Liver (tissue), 9 donors: ENCODE measurements around the gene LPAR1. TPM values are rescaled to one million over a fixed set of nuclear protein-coding genes. Genes with fewer than 3 reads are reported as not detected.

Experiments used
- DNase-seq: peaks from one replicate; pipeline ENCODE4 v3.0.0-alpha.2; 2017; ENCODE audit warnings: low spot score
- H3K27ac ChIP-seq, 2 donors: one replicate each; pipeline ENCODE4 v1.7.0; 2013; ENCODE audit warnings: inconsistent platforms in 2 of 2, low read length in 2 of 2, control low read depth in 1 of 2, low read depth in 1 of 2, mild to moderate bottlenecking in 1 of 2
- H3K27me3 ChIP-seq, 4 donors: one replicate each; pipeline versions ENCODE4 v1.6.1 to v1.7.0; 2013; ENCODE audit warnings: low read length in 3 of 4, inconsistent platforms in 1 of 4, mild to moderate bottlenecking in 1 of 4, moderate library complexity in 1 of 4; ENCODE audit not compliant: control insufficient read depth in 4 of 4, insufficient read depth in 4 of 4
- H3K36me3 ChIP-seq, 4 donors: one replicate each; pipeline versions ENCODE4 v1.6.1 to v1.7.0; 2013; ENCODE audit warnings: low read length in 3 of 4, mild to moderate bottlenecking in 3 of 4, low read depth in 1 of 4, moderate library complexity in 1 of 4; ENCODE audit not compliant: control insufficient read depth in 4 of 4, insufficient read depth in 3 of 4
- H3K4me1 ChIP-seq, 4 donors: one replicate each; pipeline versions ENCODE4 v1.6.1 to v1.7.0; 2013; ENCODE audit warnings: low read length in 3 of 4, mild to moderate bottlenecking in 3 of 4, moderate library complexity in 1 of 4; ENCODE audit not compliant: control insufficient read depth in 4 of 4, insufficient read depth in 4 of 4
- H3K4me3 ChIP-seq, 3 donors: one replicate each; pipeline versions ENCODE4 v1.6.1 to v1.7.0; 2013; ENCODE audit warnings: low read length in 3 of 3, control low read depth in 1 of 3, low read depth in 1 of 3, mild to moderate bottlenecking in 1 of 3
- H3K9ac ChIP-seq, 2 donors: one replicate each; pipeline ENCODE4 v1.7.0; 2013; ENCODE audit warnings: low read length in 2 of 2, mild to moderate bottlenecking in 2 of 2, moderate library complexity in 2 of 2, control low read depth in 1 of 2, low read depth in 1 of 2
- H3K9me3 ChIP-seq, 4 donors: one replicate each; pipeline versions ENCODE4 v1.6.1 to v1.7.0; 2013; ENCODE audit warnings: low read length in 3 of 4; ENCODE audit not compliant: control insufficient read depth in 4 of 4
- FOXA1 ChIP-seq: IDR thresholded peaks from 2 replicates; pipeline ENCODE4 v1.6.1; 2016; ENCODE audit warnings: antibody characterized with exemption
- FOXA2 ChIP-seq: IDR thresholded peaks from 2 replicates; pipeline ENCODE4 v1.6.1; 2016; ENCODE audit warnings: antibody characterized with exemption
- HNF4G ChIP-seq: IDR thresholded peaks from 2 replicates; pipeline ENCODE4 v1.6.1; 2016; ENCODE audit warnings: antibody characterized with exemption
- JUND ChIP-seq, 2 donors: IDR thresholded peaks; 2 replicates each; pipeline ENCODE4 v1.6.1; 2016; ENCODE audit warnings: antibody characterized with exemption in 2 of 2
- NR2F2 ChIP-seq: IDR thresholded peaks from 2 replicates; pipeline ENCODE4 v1.6.1; 2016; ENCODE audit warnings: antibody characterized with exemption
- RAD21 ChIP-seq, 2 donors: IDR thresholded peaks; 2 replicates each; pipeline ENCODE4 v1.6.1; 2016; ENCODE audit warnings: antibody characterized with exemption in 2 of 2, mild to moderate bottlenecking in 2 of 2
- RXRA ChIP-seq, 2 donors: IDR thresholded peaks; 2 replicates each; pipeline ENCODE4 v1.6.1; 2017 to 2018; ENCODE audit warnings: antibody characterized with exemption in 2 of 2, mild to moderate bottlenecking in 1 of 2
- SP1 ChIP-seq: IDR thresholded peaks from 2 replicates; pipeline ENCODE4 v1.6.1; 2018; ENCODE audit warnings: antibody characterized with exemption, mild to moderate bottlenecking
- TAF1 ChIP-seq: conservative IDR thresholded peaks from 2 replicates; pipeline ENCODE4 v1.6.1; 2016; ENCODE audit warnings: antibody characterized with exemption, mild to moderate bottlenecking
- YY1 ChIP-seq: IDR thresholded peaks from 2 replicates; pipeline ENCODE4 v1.6.1; 2016; ENCODE audit warnings: antibody characterized with exemption, mild to moderate bottlenecking
- WGBS: extraction: QIAGEN DNeasy Blood & Tissue Kit; methylation state at CpG from one replicate; pipeline ENCODE4 v1.1.7; 2013; 5-methylcytosine and 5-hydroxymethylcytosine counted together
- polyA plus RNA-seq, 2 donors: library from polyadenylated mRNA; stranded (reverse) in 1 of 2; unstranded in 1 of 2; fragments of 200-250 nt in 1 of 2; fragments of >200 nt in 1 of 2; fragmentation: Nextera tagmentation in 1 of 2; extraction: Ambion mirVana in 1 of 2; gene quantifications; one replicate each; pipeline versions ENCODE4 v1.2.1 to v1.2.3, GENCODE V29; 2013 to 2015
- total RNA-seq, 2 donors: library from RNA; depleted of rRNA; stranded (reverse); fragments of >200 nt; gene quantifications; one replicate each; pipeline ENCODE4 v1.2.3, GENCODE V29; 2014
- TF ChIP-seq, protein P1 (sequence below): IDR thresholded peaks from 2 replicates; pipeline ENCODE4 v1.6.1; 2016; ENCODE audit warnings: antibody characterized with exemption
- TF ChIP-seq, protein P2 (sequence below): IDR thresholded peaks from 2 replicates; pipeline ENCODE4 v1.6.1; 2016; ENCODE audit warnings: antibody characterized with exemption
- TF ChIP-seq, protein P3 (sequence below): fragments of 150-350 bp; IDR thresholded peaks from 2 replicates; pipeline ENCODE4 v1.5.1; 2017; ENCODE audit warnings: improper control_type of control experiment, low read depth, low read length; ENCODE audit not compliant: missing input control
- TF ChIP-seq, protein P4 (sequence below): IDR thresholded peaks from 2 replicates; pipeline ENCODE4 v1.6.1; 2016; ENCODE audit warnings: antibody characterized with exemption
- TF ChIP-seq, protein P5 (sequence below): IDR thresholded peaks from 2 replicates; pipeline ENCODE4 v1.6.1; 2016; ENCODE audit warnings: antibody characterized with exemption, mild to moderate bottlenecking
- donor health status: healthy.
- donor health status: healthy.
- donor health status: healthy.
- donor health status: healthy.
- donor health status: healthy.

LPAR1 gene
- total and polyA plus RNA-seq, 4 donors, result 0.51 to 3.6 (median 1.1) TPM

DNA sequence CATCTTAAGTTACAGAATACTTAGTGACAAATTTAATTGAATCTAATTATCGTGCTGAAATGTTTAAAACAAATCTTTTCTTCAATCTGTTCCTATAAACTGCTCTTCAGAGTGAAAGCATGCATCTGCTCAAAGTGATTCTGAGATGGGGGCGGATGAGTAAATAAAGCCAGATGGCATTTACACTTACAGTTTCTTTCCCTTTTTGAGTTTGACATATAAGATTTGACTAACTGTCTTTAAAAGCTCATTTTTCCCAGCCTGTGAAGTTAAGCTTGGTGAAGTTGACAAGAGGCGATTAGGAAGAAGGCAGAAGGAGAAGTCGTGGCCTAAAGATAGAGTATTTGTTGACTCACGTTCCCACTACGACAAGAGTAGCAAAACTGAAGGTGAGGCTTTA, 137.4 kb downstream of the LPAR1 start:
- TF ChIP-seq RAD21 (IDR thresholded peaks at IDR 0.05), result no peak
- TF ChIP-seq, protein P1, sequence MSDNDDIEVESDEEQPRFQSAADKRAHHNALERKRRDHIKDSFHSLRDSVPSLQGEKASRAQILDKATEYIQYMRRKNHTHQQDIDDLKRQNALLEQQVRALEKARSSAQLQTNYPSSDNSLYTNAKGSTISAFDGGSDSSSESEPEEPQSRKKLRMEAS, result no peak
- TF ChIP-seq, protein P2, sequence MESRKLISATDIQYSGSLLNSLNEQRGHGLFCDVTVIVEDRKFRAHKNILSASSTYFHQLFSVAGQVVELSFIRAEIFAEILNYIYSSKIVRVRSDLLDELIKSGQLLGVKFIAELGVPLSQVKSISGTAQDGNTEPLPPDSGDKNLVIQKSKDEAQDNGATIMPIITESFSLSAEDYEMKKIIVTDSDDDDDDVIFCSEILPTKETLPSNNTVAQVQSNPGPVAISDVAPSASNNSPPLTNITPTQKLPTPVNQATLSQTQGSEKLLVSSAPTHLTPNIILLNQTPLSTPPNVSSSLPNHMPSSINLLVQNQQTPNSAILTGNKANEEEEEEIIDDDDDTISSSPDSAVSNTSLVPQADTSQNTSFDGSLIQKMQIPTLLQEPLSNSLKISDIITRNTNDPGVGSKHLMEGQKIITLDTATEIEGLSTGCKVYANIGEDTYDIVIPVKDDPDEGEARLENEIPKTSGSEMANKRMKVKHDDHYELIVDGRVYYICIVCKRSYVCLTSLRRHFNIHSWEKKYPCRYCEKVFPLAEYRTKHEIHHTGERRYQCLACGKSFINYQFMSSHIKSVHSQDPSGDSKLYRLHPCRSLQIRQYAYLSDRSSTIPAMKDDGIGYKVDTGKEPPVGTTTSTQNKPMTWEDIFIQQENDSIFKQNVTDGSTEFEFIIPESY, result no peak
- TF ChIP-seq FOXA2, result no peak
- Histone ChIP-seq H3K9me3 (peaks cover 0 to 8% (median under 1%) of the 10 kb centered on the region in 4 donors), H3K4me1 (no peaks in the 10 kb centered on the region), H3K9ac (no peak overlapping the region), H3K27me3 (no peaks in the 10 kb centered on the region), H3K4me3 (no peak overlapping the region), H3K27ac (no peak overlapping the region), H3K36me3 (no peaks in the 10 kb centered on the region)
- no peak for DNase-seq
- WGBS, result 76% methylated on average over 6 of the region's 6 CpGs

DNA sequence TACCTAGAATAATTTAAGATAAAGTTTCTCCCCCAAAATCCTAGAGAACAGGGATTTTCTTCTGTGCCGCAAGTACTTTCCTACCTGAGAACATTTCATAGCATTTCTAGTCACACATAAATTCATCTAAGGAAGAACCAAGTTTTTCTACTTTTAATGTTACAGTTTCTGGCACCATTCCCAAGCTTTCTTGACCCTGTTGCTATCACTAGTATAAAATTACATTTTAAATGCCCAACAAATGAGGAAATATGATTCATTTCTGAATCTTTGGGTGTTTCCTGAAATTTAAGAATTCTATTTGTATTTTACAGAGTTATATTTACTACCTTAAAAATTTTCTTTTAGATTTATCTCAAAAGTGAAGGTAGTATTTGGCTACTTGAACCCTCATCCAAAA, 137.8 kb downstream of the LPAR1 start:
- Histone ChIP-seq H3K4me1 (no peaks in the 10 kb centered on the region), H3K4me3 (no peak overlapping the region), H3K27ac (no peak overlapping the region), H3K36me3 (no peaks in the 10 kb centered on the region), H3K9me3 (peaks cover 0 to 8% (median under 1%) of the 10 kb centered on the region in 4 donors), H3K9ac (no peak overlapping the region), H3K27me3 (no peaks in the 10 kb centered on the region)
- WGBS, result 99% methylated on average over 1 of the region's 1 CpG
- no peak for DNase-seq
- TF ChIP-seq JUND (IDR thresholded peaks at IDR 0.05) (no peak), SP1 (no peak), HNF4G (no peak), NR2F2 (no peak), YY1 (no peak), RAD21 (IDR thresholded peaks at IDR 0.05) (no peak), RXRA (IDR thresholded peaks at IDR 0.05) (no peak), TAF1 (no peak), FOXA1 (no peak), FOXA2 (no peak)
- TF ChIP-seq, protein P3, sequence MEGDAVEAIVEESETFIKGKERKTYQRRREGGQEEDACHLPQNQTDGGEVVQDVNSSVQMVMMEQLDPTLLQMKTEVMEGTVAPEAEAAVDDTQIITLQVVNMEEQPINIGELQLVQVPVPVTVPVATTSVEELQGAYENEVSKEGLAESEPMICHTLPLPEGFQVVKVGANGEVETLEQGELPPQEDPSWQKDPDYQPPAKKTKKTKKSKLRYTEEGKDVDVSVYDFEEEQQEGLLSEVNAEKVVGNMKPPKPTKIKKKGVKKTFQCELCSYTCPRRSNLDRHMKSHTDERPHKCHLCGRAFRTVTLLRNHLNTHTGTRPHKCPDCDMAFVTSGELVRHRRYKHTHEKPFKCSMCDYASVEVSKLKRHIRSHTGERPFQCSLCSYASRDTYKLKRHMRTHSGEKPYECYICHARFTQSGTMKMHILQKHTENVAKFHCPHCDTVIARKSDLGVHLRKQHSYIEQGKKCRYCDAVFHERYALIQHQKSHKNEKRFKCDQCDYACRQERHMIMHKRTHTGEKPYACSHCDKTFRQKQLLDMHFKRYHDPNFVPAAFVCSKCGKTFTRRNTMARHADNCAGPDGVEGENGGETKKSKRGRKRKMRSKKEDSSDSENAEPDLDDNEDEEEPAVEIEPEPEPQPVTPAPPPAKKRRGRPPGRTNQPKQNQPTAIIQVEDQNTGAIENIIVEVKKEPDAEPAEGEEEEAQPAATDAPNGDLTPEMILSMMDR, result no peak
- TF ChIP-seq, protein P4, sequence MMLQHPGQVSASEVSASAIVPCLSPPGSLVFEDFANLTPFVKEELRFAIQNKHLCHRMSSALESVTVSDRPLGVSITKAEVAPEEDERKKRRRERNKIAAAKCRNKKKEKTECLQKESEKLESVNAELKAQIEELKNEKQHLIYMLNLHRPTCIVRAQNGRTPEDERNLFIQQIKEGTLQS, result no peak
- TF ChIP-seq, protein P5, sequence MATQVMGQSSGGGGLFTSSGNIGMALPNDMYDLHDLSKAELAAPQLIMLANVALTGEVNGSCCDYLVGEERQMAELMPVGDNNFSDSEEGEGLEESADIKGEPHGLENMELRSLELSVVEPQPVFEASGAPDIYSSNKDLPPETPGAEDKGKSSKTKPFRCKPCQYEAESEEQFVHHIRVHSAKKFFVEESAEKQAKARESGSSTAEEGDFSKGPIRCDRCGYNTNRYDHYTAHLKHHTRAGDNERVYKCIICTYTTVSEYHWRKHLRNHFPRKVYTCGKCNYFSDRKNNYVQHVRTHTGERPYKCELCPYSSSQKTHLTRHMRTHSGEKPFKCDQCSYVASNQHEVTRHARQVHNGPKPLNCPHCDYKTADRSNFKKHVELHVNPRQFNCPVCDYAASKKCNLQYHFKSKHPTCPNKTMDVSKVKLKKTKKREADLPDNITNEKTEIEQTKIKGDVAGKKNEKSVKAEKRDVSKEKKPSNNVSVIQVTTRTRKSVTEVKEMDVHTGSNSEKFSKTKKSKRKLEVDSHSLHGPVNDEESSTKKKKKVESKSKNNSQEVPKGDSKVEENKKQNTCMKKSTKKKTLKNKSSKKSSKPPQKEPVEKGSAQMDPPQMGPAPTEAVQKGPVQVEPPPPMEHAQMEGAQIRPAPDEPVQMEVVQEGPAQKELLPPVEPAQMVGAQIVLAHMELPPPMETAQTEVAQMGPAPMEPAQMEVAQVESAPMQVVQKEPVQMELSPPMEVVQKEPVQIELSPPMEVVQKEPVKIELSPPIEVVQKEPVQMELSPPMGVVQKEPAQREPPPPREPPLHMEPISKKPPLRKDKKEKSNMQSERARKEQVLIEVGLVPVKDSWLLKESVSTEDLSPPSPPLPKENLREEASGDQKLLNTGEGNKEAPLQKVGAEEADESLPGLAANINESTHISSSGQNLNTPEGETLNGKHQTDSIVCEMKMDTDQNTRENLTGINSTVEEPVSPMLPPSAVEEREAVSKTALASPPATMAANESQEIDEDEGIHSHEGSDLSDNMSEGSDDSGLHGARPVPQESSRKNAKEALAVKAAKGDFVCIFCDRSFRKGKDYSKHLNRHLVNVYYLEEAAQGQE, result no peak
- TF ChIP-seq, protein P1, result no peak
- TF ChIP-seq, protein P2, result no peak
